ENCODE data around the gene MMP3.

Gene MMP3

GRCh38 chr11:102831489-102832440, 11.6 kb downstream of the MMP3 start:
- no peak for DNase-seq (ENCODE audit: low read depth)

- no peak for DNase-seq (ENCODE audit: low read depth)
These were observed 12.3 kb downstream of the MMP3 start for GRCh38 chr11:102831128-102831488.

GRCh38 chr11:102830001-102830727, 13.2 kb downstream of the MMP3 start:
- DNase-seq (ENCODE audit: low read depth): no peak

- no peak for DNase-seq (ENCODE audit: low read depth)
These were observed 14.0 kb downstream of the MMP3 start for GRCh38 chr11:102829316-102830000.

GRCh38 chr11:102824556-102824955, 18.9 kb downstream of the MMP3 start:
- DNase-seq (ENCODE audit: low read depth): no peak

GRCh38 chr11:102819491-102819890, 23.9 kb downstream of the MMP3 start:
- DNase-seq (ENCODE audit: low read depth): no peak

GRCh38 chr11:102813484-102813883, 29.9 kb downstream of the MMP3 start:
- no peak for DNase-seq (ENCODE audit: low read depth)

- no peak for DNase-seq (ENCODE audit: low read depth)
These were observed 31.2 kb downstream of the MMP3 start for GRCh38 chr11:102812188-102812587.

GRCh38 chr11:102810950-102811660, 32.3 kb downstream of the MMP3 start:
- DNase-seq (ENCODE audit: low read depth): no peak

- DNase-seq (ENCODE audit: low read depth): no peak
These were observed 33.4 kb downstream of the MMP3 start for GRCh38 chr11:102809971-102810370.

GRCh38 chr11:102807921-102808320, 35.5 kb downstream of the MMP3 start:
- DNase-seq (ENCODE audit: low read depth): no peak

GRCh38 chr11:102806296-102806695, 37.1 kb downstream of the MMP3 start:
- no peak for DNase-seq (ENCODE audit: low read depth)

GRCh38 chr11:102802341-102802740, 41.1 kb downstream of the MMP3 start:
- DNase-seq (ENCODE audit: low read depth): no peak

- DNase-seq (ENCODE audit: low read depth): no peak
These were observed 42.6 kb downstream of the MMP3 start for GRCh38 chr11:102800767-102801166.

- no peak for DNase-seq (ENCODE audit: low read depth)
These were observed 43.6 kb downstream of the MMP3 start for GRCh38 chr11:102799681-102800340.

- DNase-seq (ENCODE audit: low read depth): no peak
These were observed 45.2 kb downstream of the MMP3 start, which contains the start of gene MMP1 for GRCh38 chr11:102798012-102798746. Gene MMP1 (minus strand): TSS chr11:102798160. CDS start chr11:102798092, 68 bp downstream.

- no peak for DNase-seq (ENCODE audit: low read depth)
These were observed 49.0 kb downstream of the MMP3 start for GRCh38 chr11:102794382-102794781.

- no peak for DNase-seq (ENCODE audit: low read depth)
These were observed 49.6 kb downstream of the MMP3 start for GRCh38 chr11:102793677-102794290.

GRCh38 chr11:102792604-102793003, 50.8 kb downstream of the MMP3 start:
- no peak for DNase-seq (ENCODE audit: low read depth)

Data from stimulated activated CD8-positive, alpha-beta memory T cell treated with anti-CD3 and anti-CD28 coated beads, Interleukin-15, amount 100 ng/mL, for 1 hour (primary cell).